ENCODE data around the gene PIM2. TPM values are rescaled to one million over a fixed set of nuclear protein-coding genes. Genes with fewer than 3 reads are reported as not detected.

Gene PIM2
- total and polyA plus RNA-seq, 2 experiments from 2014 or later = 11.5 to 16.8 TPM

DNA sequence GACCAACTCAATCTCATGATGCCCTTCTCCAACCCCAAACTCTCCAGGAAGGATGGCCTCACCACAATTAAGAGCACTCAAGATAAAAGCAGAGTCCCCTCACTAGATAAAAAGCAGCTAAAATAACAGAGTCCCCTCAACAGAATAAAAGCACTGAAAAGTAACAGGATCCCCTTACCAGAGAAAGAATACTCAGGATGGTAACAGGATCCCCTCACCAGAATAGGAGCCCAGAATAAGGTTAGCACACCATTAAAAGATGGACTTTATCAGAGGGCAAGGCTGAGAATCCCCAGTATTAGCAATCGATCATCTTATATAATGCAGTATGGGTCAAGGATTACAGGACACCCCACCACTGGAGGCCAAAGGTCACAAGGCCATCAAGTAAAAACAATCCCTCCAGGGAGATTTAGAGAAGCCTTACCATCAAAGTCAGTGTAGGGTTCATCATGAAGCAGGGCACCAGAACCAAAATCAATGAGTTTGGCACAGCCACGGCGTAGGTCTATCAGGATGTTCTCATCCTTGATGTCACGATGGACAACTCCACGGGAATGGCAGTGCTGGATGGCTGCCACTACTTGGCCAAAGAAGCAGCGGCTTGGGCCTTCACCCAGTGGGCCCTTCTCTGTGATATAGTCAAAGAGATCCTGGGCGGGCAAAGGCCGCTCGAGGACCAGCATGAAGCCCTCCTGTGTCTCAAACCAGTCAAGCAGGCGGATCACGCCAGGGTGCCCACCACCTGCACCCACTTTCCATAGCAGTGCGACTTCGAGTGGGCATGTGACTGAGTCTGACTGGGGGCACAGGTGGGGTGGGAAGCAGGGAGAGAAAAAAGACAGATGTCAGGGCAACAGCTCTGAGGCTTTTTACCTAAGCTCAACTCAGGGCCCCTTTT is 4.0 kb downstream of the PIM2 start:
- Histone ChIP-seq H3K4me3 (no peak overlapping the region), H3K9me2 (replicated peaks; ENCODE audit: insufficient read depth) (no peaks in the 10 kb centered on the region), H3K36me3 (replicated peaks; ENCODE audit: insufficient read depth, low read depth) (no peaks in the 10 kb centered on the region), H4K20me1 (ENCODE audit: insufficient read depth, poor library complexity, severe bottlenecking) (no peaks in the 10 kb centered on the region), H3K27ac (no peak overlapping the region), H3K27me3 (no peaks in the 10 kb centered on the region), H3K9me3 (ENCODE audit: low read depth) (no peaks in the 10 kb centered on the region), H3K4me1 (ENCODE audit: insufficient read depth) (no peaks in the 10 kb centered on the region), H3K4me2 (no peak overlapping the region), H2AFZ (no peak overlapping the region), H3K79me2 (peaks cover 14% of the 10 kb centered on the region)
- 87% methylated on average over 13 of the region's 13 CpGs for WGBS (ENCODE audit: low lambda C conversion rate, missing lambda C conversion rate)
- no peak for DNase-seq (ENCODE audit: low spot score)
- TF ChIP-seq EZH2 (IDR thresholded peaks at IDR 0.05; ENCODE audit: borderline replicate concordance) (no peak), EZH2phosphoT487 (IDR thresholded peaks at IDR 0.05; ENCODE audit: low read depth, severe bottlenecking, unreplicated experiment) (no peak)
- TF ChIP-seq, protein P1, sequence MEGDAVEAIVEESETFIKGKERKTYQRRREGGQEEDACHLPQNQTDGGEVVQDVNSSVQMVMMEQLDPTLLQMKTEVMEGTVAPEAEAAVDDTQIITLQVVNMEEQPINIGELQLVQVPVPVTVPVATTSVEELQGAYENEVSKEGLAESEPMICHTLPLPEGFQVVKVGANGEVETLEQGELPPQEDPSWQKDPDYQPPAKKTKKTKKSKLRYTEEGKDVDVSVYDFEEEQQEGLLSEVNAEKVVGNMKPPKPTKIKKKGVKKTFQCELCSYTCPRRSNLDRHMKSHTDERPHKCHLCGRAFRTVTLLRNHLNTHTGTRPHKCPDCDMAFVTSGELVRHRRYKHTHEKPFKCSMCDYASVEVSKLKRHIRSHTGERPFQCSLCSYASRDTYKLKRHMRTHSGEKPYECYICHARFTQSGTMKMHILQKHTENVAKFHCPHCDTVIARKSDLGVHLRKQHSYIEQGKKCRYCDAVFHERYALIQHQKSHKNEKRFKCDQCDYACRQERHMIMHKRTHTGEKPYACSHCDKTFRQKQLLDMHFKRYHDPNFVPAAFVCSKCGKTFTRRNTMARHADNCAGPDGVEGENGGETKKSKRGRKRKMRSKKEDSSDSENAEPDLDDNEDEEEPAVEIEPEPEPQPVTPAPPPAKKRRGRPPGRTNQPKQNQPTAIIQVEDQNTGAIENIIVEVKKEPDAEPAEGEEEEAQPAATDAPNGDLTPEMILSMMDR (IDR thresholded peaks at IDR 0.05; ENCODE audit: poor library complexity) = no peak

DNA sequence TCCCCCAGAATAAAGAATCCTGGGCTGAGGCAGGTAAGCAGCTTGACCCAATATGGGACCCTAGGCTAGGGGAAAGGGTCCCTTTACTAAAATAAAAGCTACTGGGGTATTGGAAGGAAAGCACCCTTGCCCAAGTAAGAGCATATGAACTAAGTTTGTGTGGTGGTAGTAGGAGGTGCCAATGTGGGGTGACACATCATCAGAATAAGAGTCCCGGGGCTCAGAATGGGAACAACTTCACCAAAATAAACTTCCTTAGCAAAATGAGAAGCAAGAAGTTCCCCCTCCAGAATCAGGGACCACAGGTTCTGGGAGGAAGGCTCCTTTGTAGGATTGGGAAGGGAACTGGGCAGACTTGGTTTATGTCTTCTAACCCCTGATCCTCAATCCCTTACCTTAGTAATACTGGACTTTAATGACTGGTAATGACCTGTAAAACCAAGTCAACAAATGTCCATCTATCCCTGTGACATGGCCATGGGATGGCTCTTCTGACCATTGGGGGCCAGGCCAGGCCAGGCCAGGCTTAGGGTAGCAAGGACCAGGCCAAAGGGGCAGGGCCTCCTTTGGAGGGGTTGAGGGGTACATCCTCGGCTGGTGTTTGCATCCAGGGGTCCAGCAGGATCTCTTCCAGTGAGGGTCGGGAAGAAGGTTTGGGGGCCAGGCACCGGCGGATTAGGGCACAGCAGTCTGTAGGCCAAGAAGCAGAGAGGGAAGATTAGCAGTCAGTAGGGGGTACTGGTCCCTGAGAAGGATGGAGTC is 5.0 kb downstream of the PIM2 start:
- H3K79me2 ChIP-seq = peaks cover 20% of the 10 kb centered on the region
- WGBS (ENCODE audit: low lambda C conversion rate, missing lambda C conversion rate) = 84% methylated on average over 5 of the region's 5 CpGs
- no peak for TF ChIP-seq EZH2 (IDR thresholded peaks at IDR 0.05; ENCODE audit: borderline replicate concordance)
- TF ChIP-seq, protein P1 (IDR thresholded peaks at IDR 0.05; ENCODE audit: poor library complexity) = no peak
- no peak for TF ChIP-seq EZH2phosphoT487 (IDR thresholded peaks at IDR 0.05; ENCODE audit: low read depth, severe bottlenecking, unreplicated experiment)

DNA sequence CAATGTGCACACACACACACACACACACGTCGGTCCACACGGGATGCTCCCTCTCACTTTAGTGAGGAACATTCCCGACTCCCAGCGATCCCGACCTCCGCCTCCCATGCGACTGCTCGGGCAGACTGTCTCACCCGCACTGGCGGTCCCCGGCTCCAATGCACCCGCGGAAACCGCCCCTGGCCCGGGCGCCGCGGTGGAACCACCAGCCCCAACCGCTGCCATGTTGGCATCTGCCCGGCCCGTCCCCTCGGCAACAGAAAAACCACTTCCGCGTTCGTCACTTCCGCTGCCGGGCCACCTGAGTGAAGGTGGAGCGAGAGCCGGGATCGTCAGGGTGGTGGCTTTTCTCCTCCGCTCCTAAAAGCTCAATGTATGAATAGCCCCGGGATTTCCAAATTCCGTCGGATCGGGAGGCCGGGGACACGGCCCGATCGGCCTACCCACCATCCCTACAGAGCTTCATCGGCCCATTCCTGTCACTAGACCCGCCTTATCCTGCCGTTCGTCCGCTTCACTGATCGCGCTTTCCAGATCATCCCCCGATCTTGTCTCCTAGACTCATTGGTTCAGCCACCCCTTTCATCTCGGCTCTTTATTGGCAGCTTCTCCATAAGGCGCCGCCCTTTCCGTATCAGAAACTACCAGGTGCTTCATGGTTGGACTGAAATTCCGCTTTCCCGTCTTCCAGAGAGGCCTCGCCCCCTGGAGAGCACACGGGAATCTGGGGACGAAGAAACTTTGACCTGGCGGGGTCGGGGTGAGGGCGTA is 7.2 kb downstream of the PIM2 start, which contains the start of gene SLC35A2:
Gene SLC35A2 (minus strand): TSS at position 235 of the 771 bp plus-strand sequence. CDS start 10 bp downstream, at position 225.
- Histone ChIP-seq H3K4me1 (ENCODE audit: insufficient read depth) (no peaks in the 10 kb centered on the region), H3K27ac (peak within 1 kb of the TSS; percentile 92), H3K36me3 (replicated peaks; ENCODE audit: insufficient read depth, low read depth) (no peaks in the 10 kb centered on the region), H3K4me2 (peak within 1 kb of the TSS; percentile 86), H3K27me3 (no peaks in the 10 kb centered on the region), H3K4me3 (peak within 1 kb of the TSS; percentile 75), H4K20me1 (ENCODE audit: insufficient read depth, poor library complexity, severe bottlenecking) (no peaks in the 10 kb centered on the region), H2AFZ (peak within 1 kb of the TSS; percentile 46), H3K79me2 (peaks cover 26% of the 10 kb centered on the region), H3K9me2 (replicated peaks; ENCODE audit: insufficient read depth) (no peaks in the 10 kb centered on the region), H3K9me3 (ENCODE audit: low read depth) (no peaks in the 10 kb centered on the region)
- DNase-seq (ENCODE audit: low spot score) = peak; percentile 86
- WGBS (ENCODE audit: low lambda C conversion rate, missing lambda C conversion rate) = 35% methylated on average over 60 of the region's 60 CpGs
- TF ChIP-seq, protein P1 (IDR thresholded peaks at IDR 0.05; ENCODE audit: poor library complexity) = no peak
- TF ChIP-seq EZH2 (IDR thresholded peaks at IDR 0.05; ENCODE audit: borderline replicate concordance) (no peak), EZH2phosphoT487 (IDR thresholded peaks at IDR 0.05; ENCODE audit: low read depth, severe bottlenecking, unreplicated experiment) (no peak)

More for the DNA sequence above, 5.0 kb downstream of the PIM2 start:
- no peaks in the 10 kb centered on the region for H3K9me2 ChIP-seq (replicated peaks; ENCODE audit: insufficient read depth)
- H3K4me3 ChIP-seq = no peak overlapping the region
- no peaks in the 10 kb centered on the region for H3K27me3 ChIP-seq
- H4K20me1 ChIP-seq (ENCODE audit: insufficient read depth, poor library complexity, severe bottlenecking) = no peaks in the 10 kb centered on the region
- H3K36me3 ChIP-seq (replicated peaks; ENCODE audit: insufficient read depth, low read depth) = no peaks in the 10 kb centered on the region
- DNase-seq (ENCODE audit: low spot score) = no peak
- no peak overlapping the region for H2AFZ ChIP-seq
- H3K4me2 ChIP-seq = no peak overlapping the region
- no peaks in the 10 kb centered on the region for H3K4me1 ChIP-seq (ENCODE audit: insufficient read depth)
- H3K27ac ChIP-seq = no peak overlapping the region
- no peaks in the 10 kb centered on the region for H3K9me3 ChIP-seq (ENCODE audit: low read depth)

Data from hepatocyte (in vitro differentiated cells).